Gastrocnemius medialis (tissue), 4 donors: ENCODE data around the gene KIAA0319L. TPM values are rescaled to one million over a fixed set of nuclear protein-coding genes. Genes with fewer than 3 reads are reported as not detected.

Experiments
- ATAC-seq, 2 donors: fragments of 150-250 bp; one replicate each; pipeline ENCODE4 v1.9.1; 2016
- DNase-seq, 2 donors: peaks; one replicate each; pipeline ENCODE4 v3.0.0-alpha.2; 2019
- H3K27ac ChIP-seq, 4 donors: fragments of 200-600 bp; sonication (generic); 1 replicate in 1 of 4; 2 replicates in 3 of 4; pipeline ENCODE4 v1.5.1; 2016 to 2018; ENCODE audit warnings: mild to moderate bottlenecking in 2 of 4, moderate library complexity in 1 of 4
- H3K27me3 ChIP-seq, 3 donors: fragments of 200-600 bp; sonication (generic) in 2 of 3; 1 replicate in 1 of 3; 2 replicates in 2 of 3; pipeline versions ENCODE4 v1.5.1 to v1.6.0; 2016 to 2019; ENCODE audit warnings: mild to moderate bottlenecking in 1 of 3, moderate library complexity in 1 of 3
- H3K36me3 ChIP-seq, 2 donors: fragments of 200-600 bp; sonication (generic) in 1 of 2; one replicate each; pipeline ENCODE4 v1.5.1; 2017 to 2018
- H3K4me1 ChIP-seq, 2 donors: fragments of 200-600 bp; sonication (generic) in 1 of 2; one replicate each; pipeline ENCODE4 v1.5.1; 2016 to 2017; ENCODE audit warnings: mild to moderate bottlenecking in 2 of 2
- H3K4me3 ChIP-seq, 4 donors: fragments of 200-600 bp; sonication (generic) in 3 of 4; 1 replicate in 1 of 4; 2 replicates in 3 of 4; pipeline ENCODE4 v1.5.1; 2016 to 2019; ENCODE audit warnings: mild to moderate bottlenecking in 2 of 4
- H3K9me3 ChIP-seq, 3 donors: fragments of 200-600 bp; sonication (generic) in 2 of 3; 1 replicate in 1 of 3; 2 replicates in 2 of 3; pipeline ENCODE4 v1.5.1; 2016 to 2019
- CTCF ChIP-seq, 5 experiments: fragments of 450-650 bp in 3 of 5; fragments of 200-600 bp in 2 of 5; sonication (generic) in 2 of 5; IDR thresholded peaks in 4 of 5; conservative IDR thresholded peaks in 1 of 5; 1 replicate in 4 of 5; 2 replicates in 1 of 5; pipeline ENCODE4 v1.5.1; 2016 to 2019; ENCODE audit warnings: antibody characterized with exemption in 5 of 5, mild to moderate bottlenecking in 3 of 5, moderate library complexity in 3 of 5
- POLR2A ChIP-seq, 2 donors: fragments of 450-650 bp; IDR thresholded peaks; one replicate each; pipeline ENCODE4 v1.6.1; 2017; ENCODE audit warnings: antibody characterized with exemption in 2 of 2, mild to moderate bottlenecking in 2 of 2, moderate library complexity in 2 of 2
- in situ Hi-C, 4 donors: fragments of 200-750 bp; cut with MboI; loops; one replicate each; pipeline versions ENCODE4 v1.15.0 to v1.8.0; 2017; ENCODE audit warnings: low sequenced_read_pairs in 4 of 4
- intact Hi-C: fragments of 100-400 bp; cut with DNase I; formaldehyde crosslinking; loops from one replicate; pipeline ENCODE4 v1.15.1; 2023; ENCODE audit warnings: low total_unique reads
- total RNA-seq, 4 donors: library from RNA; depleted of rRNA; stranded (reverse); fragments of >200 nt; gene quantifications; one replicate each; pipeline versions ENCODE4 v1.1.0 to v1.2.3, GENCODE V29; 2016

Gene KIAA0319L
- total RNA-seq, 4 donors from 2014 or later, result 44.4 to 85.0 (median 69.2) TPM

GRCh38 chr1:35532497-35533223, 24.5 kb downstream of the KIAA0319L start:
- H3K4me3 ChIP-seq, result no peak overlapping the region
- ATAC-seq, result no peak
- no peak for DNase-seq
- peaks cover 24 to 62% of the 10 kb centered on the region in 2 donors for H3K4me1 ChIP-seq
- no peak overlapping the region for H3K27ac ChIP-seq
- H3K27me3 ChIP-seq, result no peaks in the 10 kb centered on the region
- intact Hi-C loops (no loop called here), in situ Hi-C loops (no loop called here)
- H3K9me3 ChIP-seq, result no peaks in the 10 kb centered on the region
- peaks cover 0 to 7% of the 10 kb centered on the region in 2 donors for H3K36me3 ChIP-seq
- TF ChIP-seq POLR2A (IDR thresholded peaks at IDR 0.05), result no peak
- TF ChIP-seq CTCF (IDR thresholded peaks at IDR 0.05 in 4 of 5, conservative IDR thresholded peaks at IDR 0.05 in 1 of 5), result no peak

GRCh38 chr1:35531368-35531767, 25.8 kb downstream of the KIAA0319L start:
- no peak overlapping the region for H3K4me3 ChIP-seq
- DNase-seq, result no peak
- H3K4me1 ChIP-seq, result peaks cover 15 to 50% of the 10 kb centered on the region in 2 donors
- no peak overlapping the region for H3K27ac ChIP-seq
- TF ChIP-seq CTCF (IDR thresholded peaks at IDR 0.05 in 4 of 5, conservative IDR thresholded peaks at IDR 0.05 in 1 of 5) (no peak), POLR2A (IDR thresholded peaks at IDR 0.05) (no peak)
- peaks cover 0 to 7% of the 10 kb centered on the region in 2 donors for H3K36me3 ChIP-seq
- H3K9me3 ChIP-seq, result no peaks in the 10 kb centered on the region
- intact Hi-C loops, result no loop called here
- no peaks in the 10 kb centered on the region for H3K27me3 ChIP-seq
- no peak for ATAC-seq
- in situ Hi-C loops, result no loop called here

- in situ Hi-C loops, result no loop called here
- H3K27ac ChIP-seq, result no peak overlapping the region
These were observed 26.3 kb downstream of the KIAA0319L start for GRCh38 chr1:35530946-35531345.

GRCh38 chr1:35530168-35530567, 27.0 kb downstream of the KIAA0319L start:
- ATAC-seq, result no peak
- in situ Hi-C loops, result no loop called here
- intact Hi-C loops, result no loop called here

More at GRCh38 chr1:35530946-35531345, 26.3 kb downstream of the KIAA0319L start:
- H3K4me3 ChIP-seq, result no peak overlapping the region
- ATAC-seq (no peak), DNase-seq (no peak)
- intact Hi-C loops, result no loop called here
- H3K36me3 ChIP-seq, result peaks cover 0 to 7% of the 10 kb centered on the region in 2 donors
- H3K9me3 ChIP-seq, result no peaks in the 10 kb centered on the region
- H3K27me3 ChIP-seq, result no peaks in the 10 kb centered on the region
- TF ChIP-seq POLR2A (IDR thresholded peaks at IDR 0.05) (no peak), CTCF (IDR thresholded peaks at IDR 0.05 in 4 of 5, conservative IDR thresholded peaks at IDR 0.05 in 1 of 5) (no peak)
- H3K4me1 ChIP-seq, result peaks cover 12 to 45% of the 10 kb centered on the region in 2 donors

More at GRCh38 chr1:35530168-35530567, 27.0 kb downstream of the KIAA0319L start:
- H3K36me3 ChIP-seq, result peaks cover 0 to 11% of the 10 kb centered on the region in 2 donors
- TF ChIP-seq CTCF (IDR thresholded peaks at IDR 0.05 in 4 of 5, conservative IDR thresholded peaks at IDR 0.05 in 1 of 5) (no peak), POLR2A (IDR thresholded peaks at IDR 0.05) (no peak)
- H3K9me3 ChIP-seq, result no peaks in the 10 kb centered on the region
- H3K4me3 ChIP-seq, result no peak overlapping the region
- peaks cover 12 to 38% of the 10 kb centered on the region in 2 donors for H3K4me1 ChIP-seq
- H3K27me3 ChIP-seq, result no peaks in the 10 kb centered on the region
- no peak for DNase-seq
- no peak overlapping the region for H3K27ac ChIP-seq
